ENCODE data around the gene MROH2B. TPM values are rescaled to one million over a fixed set of nuclear protein-coding genes. Genes with fewer than 3 reads are reported as not detected.

MROH2B gene
- total RNA-seq, 1 experiment from 2014 or later = not detected

- TF ChIP-seq, protein P1, sequence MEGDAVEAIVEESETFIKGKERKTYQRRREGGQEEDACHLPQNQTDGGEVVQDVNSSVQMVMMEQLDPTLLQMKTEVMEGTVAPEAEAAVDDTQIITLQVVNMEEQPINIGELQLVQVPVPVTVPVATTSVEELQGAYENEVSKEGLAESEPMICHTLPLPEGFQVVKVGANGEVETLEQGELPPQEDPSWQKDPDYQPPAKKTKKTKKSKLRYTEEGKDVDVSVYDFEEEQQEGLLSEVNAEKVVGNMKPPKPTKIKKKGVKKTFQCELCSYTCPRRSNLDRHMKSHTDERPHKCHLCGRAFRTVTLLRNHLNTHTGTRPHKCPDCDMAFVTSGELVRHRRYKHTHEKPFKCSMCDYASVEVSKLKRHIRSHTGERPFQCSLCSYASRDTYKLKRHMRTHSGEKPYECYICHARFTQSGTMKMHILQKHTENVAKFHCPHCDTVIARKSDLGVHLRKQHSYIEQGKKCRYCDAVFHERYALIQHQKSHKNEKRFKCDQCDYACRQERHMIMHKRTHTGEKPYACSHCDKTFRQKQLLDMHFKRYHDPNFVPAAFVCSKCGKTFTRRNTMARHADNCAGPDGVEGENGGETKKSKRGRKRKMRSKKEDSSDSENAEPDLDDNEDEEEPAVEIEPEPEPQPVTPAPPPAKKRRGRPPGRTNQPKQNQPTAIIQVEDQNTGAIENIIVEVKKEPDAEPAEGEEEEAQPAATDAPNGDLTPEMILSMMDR (IDR thresholded peaks at IDR 0.05) = no peak
- TF ChIP-seq TCF7L2 (IDR thresholded peaks at IDR 0.05; ENCODE audit: low read depth, low read length) (no peak), REST (IDR thresholded peaks at IDR 0.05; ENCODE audit: insufficient read depth in 1 of 2, low read depth in 2 of 2, low read length in 1 of 2) (no peak), POLR2AphosphoS5 (IDR thresholded peaks at IDR 0.05; ENCODE audit: low read depth, low read length) (no peak), SIN3A (IDR thresholded peaks at IDR 0.05; ENCODE audit: borderline replicate concordance, insufficient read depth, low read depth, low read length) (no peak)
- intact Hi-C loops (cut with micrococcal nuclease; ENCODE audit: unreplicated experiment) = no loop called here
- ATAC-seq (no peak), DNase-seq (ENCODE audit: low read depth, low spot score) (no peak)
- Histone ChIP-seq H3K27ac (ENCODE audit: low read length) (no peak overlapping the region), H3K36me3 (ENCODE audit: control insufficient read depth, insufficient read depth, low read length) (no peaks in the 10 kb centered on the region), H3K9me3 (ENCODE audit: control insufficient read depth, insufficient read depth, low read depth, low read length) (no peaks in the 10 kb centered on the region), H3K27me3 (ENCODE audit: control insufficient read depth, insufficient read depth, low read length) (no peaks in the 10 kb centered on the region), H3K4me3 (ENCODE audit: low read depth in 2 of 2, low read length in 2 of 2) (no peak overlapping the region), H3K4me1 (ENCODE audit: control insufficient read depth, insufficient read depth, low read length) (no peaks in the 10 kb centered on the region)
- BruUV-seq (replicated peaks) = no TSS peak
- ChIA-PET POLR2A (no interaction called here), CTCF (no interaction called here)
- in situ Hi-C loops (cut with HindIII; ENCODE audit: low pct_unique_long_range_greater_than_20kb, low sequenced_read_pairs) = no loop called here
Observed at GRCh38 chr5:40960037-40960436, 111.1 kb downstream of the MROH2B start.

DNA sequence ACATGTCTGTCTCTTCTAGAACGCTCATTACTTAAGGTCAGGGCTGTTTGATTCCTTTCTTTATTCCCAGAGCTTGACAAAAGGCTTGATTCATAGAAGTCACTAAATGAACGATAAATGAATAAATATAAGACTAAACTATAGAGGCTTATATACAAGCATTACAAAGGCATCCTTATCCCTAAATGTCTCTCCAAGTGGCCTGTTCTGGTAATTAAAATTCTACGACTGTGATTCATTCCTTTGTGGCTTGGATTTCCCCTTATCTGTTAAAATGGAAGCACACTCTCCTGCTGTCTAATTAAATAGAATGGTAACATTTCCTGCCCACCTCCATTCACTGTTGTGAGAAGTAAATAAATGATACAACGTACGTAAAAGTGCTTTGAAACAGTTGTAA is 112.3 kb downstream of the MROH2B start:
- POLR2A ChIA-PET = no interaction called here
- no peaks in the 10 kb centered on the region for H3K4me1 ChIP-seq (ENCODE audit: control insufficient read depth, insufficient read depth, low read length)
- BruUV-seq (replicated peaks) = no TSS peak
- CTCF ChIA-PET = no interaction called here
- H3K36me3 ChIP-seq (ENCODE audit: control insufficient read depth, insufficient read depth, low read length) = no peaks in the 10 kb centered on the region
- no peak for ATAC-seq
- no peak for DNase-seq (ENCODE audit: low read depth, low spot score)
- no peak overlapping the region for H3K27ac ChIP-seq (ENCODE audit: low read length)
- no peak overlapping the region for H3K4me3 ChIP-seq (ENCODE audit: low read depth in 2 of 2, low read length in 2 of 2)
- no peaks in the 10 kb centered on the region for H3K9me3 ChIP-seq (ENCODE audit: control insufficient read depth, insufficient read depth, low read depth, low read length)
- intact Hi-C loops (cut with micrococcal nuclease; ENCODE audit: unreplicated experiment) = no loop called here
- in situ Hi-C loops (cut with HindIII; ENCODE audit: low pct_unique_long_range_greater_than_20kb, low sequenced_read_pairs) = no loop called here
- TF ChIP-seq SIN3A (IDR thresholded peaks at IDR 0.05; ENCODE audit: borderline replicate concordance, insufficient read depth, low read depth, low read length) = no peak
- no peaks in the 10 kb centered on the region for H3K27me3 ChIP-seq (ENCODE audit: control insufficient read depth, insufficient read depth, low read length)

DNA sequence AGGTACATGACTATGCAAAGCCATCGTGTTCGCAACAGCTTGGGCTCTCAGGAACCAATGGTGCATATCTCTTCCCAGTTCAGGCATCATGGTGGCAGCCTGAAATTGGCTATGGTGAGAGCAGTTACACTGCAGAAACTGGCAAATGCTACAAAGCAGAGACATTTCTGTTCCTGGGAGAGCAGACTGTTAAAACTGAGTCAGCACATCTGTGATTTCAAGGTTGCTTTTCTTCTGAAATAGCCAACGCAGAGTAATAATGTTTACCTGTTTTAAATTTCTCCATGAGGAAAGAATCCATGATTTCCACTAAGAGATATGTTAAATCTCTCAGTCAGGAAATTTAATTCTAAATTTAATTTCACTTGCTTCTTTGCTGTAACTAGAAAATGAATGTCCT is 114.1 kb downstream of the MROH2B start:
- intact Hi-C loops (cut with micrococcal nuclease; ENCODE audit: unreplicated experiment) = no loop called here
- ChIA-PET CTCF (no interaction called here), POLR2A (no interaction called here)
- Histone ChIP-seq H3K27me3 (ENCODE audit: control insufficient read depth, insufficient read depth, low read length) (no peaks in the 10 kb centered on the region), H3K4me1 (ENCODE audit: control insufficient read depth, insufficient read depth, low read length) (no peaks in the 10 kb centered on the region), H3K36me3 (ENCODE audit: control insufficient read depth, insufficient read depth, low read length) (no peaks in the 10 kb centered on the region), H3K27ac (ENCODE audit: low read length) (no peak overlapping the region), H3K4me3 (ENCODE audit: low read depth in 2 of 2, low read length in 2 of 2) (no peak overlapping the region), H3K9me3 (ENCODE audit: control insufficient read depth, insufficient read depth, low read depth, low read length) (no peaks in the 10 kb centered on the region)
- no peak for DNase-seq (ENCODE audit: low read depth, low spot score)
- BruUV-seq (replicated peaks) = no TSS peak
- no peak for TF ChIP-seq SIN3A (IDR thresholded peaks at IDR 0.05; ENCODE audit: borderline replicate concordance, insufficient read depth, low read depth, low read length)
- no peak for TF ChIP-seq TCF7L2 (IDR thresholded peaks at IDR 0.05; ENCODE audit: low read depth, low read length)
- TF ChIP-seq, protein P1 (IDR thresholded peaks at IDR 0.05) = no peak
- no peak for TF ChIP-seq REST (IDR thresholded peaks at IDR 0.05; ENCODE audit: insufficient read depth in 1 of 2, low read depth in 2 of 2, low read length in 1 of 2)
- no peak for TF ChIP-seq POLR2AphosphoS5 (IDR thresholded peaks at IDR 0.05; ENCODE audit: low read depth, low read length)
- ATAC-seq = no peak
- in situ Hi-C loops (cut with HindIII; ENCODE audit: low pct_unique_long_range_greater_than_20kb, low sequenced_read_pairs) = no loop called here

Data from Panc1 (cell line).